A549 (cell line): ENCODE results near the gene MARS1.

Experiments
- EP300 ChIP-seq, 2 experiments: fragments of >200 bp; sonication (Bioruptor Twin); formaldehyde crosslinking; IDR thresholded peaks; 2 replicates in 1 of 2; 3 replicates in 1 of 2; pipeline ENCODE4 v1.6.1; 2016 to 2017
- POLR2AphosphoS2 ChIP-seq: conservative IDR thresholded peaks from 2 replicates; pipeline ENCODE4 v1.6.1; 2012; ENCODE audit warnings: low read length, improper control_type of control experiment, inconsistent platforms

GRCh38 chr12:57551637-57552305 is 63.9 kb downstream of the MARS1 start:
- TF ChIP-seq POLR2AphosphoS2: no peak
- TF ChIP-seq EP300 (IDR thresholded peaks at IDR 0.05): no peak
